ENCODE measurements around the gene BFSP1.

The BFSP1 gene

GRCh38 chr20:17530716-17531664, at the start of gene BFSP1:
Gene BFSP1, minus strand, starts transcription at chr20:17531379. Its CDS starts 50 bp downstream, at chr20:17531329.
- peak; percentile 59 for DNase-seq

GRCh38 chr20:17580895-17581294, 49.7 kb upstream of the BFSP1 start:
- no peak for DNase-seq

- DNase-seq: no peak
Observed at GRCh38 chr20:17579369-17580039, 48.3 kb upstream of the BFSP1 start.

GRCh38 chr20:17576215-17576614, 45.0 kb upstream of the BFSP1 start:
- no peak for DNase-seq

GRCh38 chr20:17573463-17573862, 42.3 kb upstream of the BFSP1 start:
- no peak for DNase-seq

GRCh38 chr20:17572034-17572638, 41.0 kb upstream of the BFSP1 start:
- DNase-seq: no peak

GRCh38 chr20:17571153-17571527, 40.0 kb upstream of the BFSP1 start:
- no peak for DNase-seq

GRCh38 chr20:17570347-17571152, 39.4 kb upstream of the BFSP1 start:
- DNase-seq: no peak

- peak; percentile 90 for DNase-seq
Observed at GRCh38 chr20:17569616-17570346, 38.6 kb upstream of the BFSP1 start, which contains the start of gene DSTN. Gene DSTN, plus strand, starts transcription at chr20:17570075. Its CDS starts 134 bp downstream, at chr20:17570209.

GRCh38 chr20:17568972-17569521, 37.9 kb upstream of the BFSP1 start:
- DNase-seq: no peak

GRCh38 chr20:17568045-17568788, 37.0 kb upstream of the BFSP1 start:
- DNase-seq: no peak

GRCh38 chr20:17566345-17566744, 35.2 kb upstream of the BFSP1 start:
- DNase-seq: no peak

- DNase-seq: no peak
Observed at GRCh38 chr20:17565169-17565845, 34.1 kb upstream of the BFSP1 start.

GRCh38 chr20:17562804-17563305, 31.7 kb upstream of the BFSP1 start:
- no peak for DNase-seq

GRCh38 chr20:17560344-17561074, 29.3 kb upstream of the BFSP1 start:
- no peak for DNase-seq

GRCh38 chr20:17559338-17559737, 28.2 kb upstream of the BFSP1 start:
- DNase-seq: no peak

GRCh38 chr20:17558941-17559304, 27.7 kb upstream of the BFSP1 start:
- no peak for DNase-seq

GRCh38 chr20:17558154-17558940, 27.2 kb upstream of the BFSP1 start:
- DNase-seq: peak; percentile 50

- no peak for DNase-seq
Observed at GRCh38 chr20:17557675-17558006, 26.5 kb upstream of the BFSP1 start.
